Stomach (tissue), 4 donors: Measurements from ENCODE around the gene LYSMD2.

Source experiments
- EP300 ChIP-seq: sonication (generic); formaldehyde crosslinking; IDR thresholded peaks from one replicate; pipeline ENCODE4 v1.6.1; 2017; ENCODE audit warnings: antibody characterized with exemption
- POLR2A ChIP-seq, 4 donors: fragments of 450-650 bp; IDR thresholded peaks; one replicate each; pipeline ENCODE4 v1.6.1; 2016; ENCODE audit warnings: antibody characterized with exemption in 4 of 4, control low read depth in 2 of 4, mild to moderate bottlenecking in 1 of 4, moderate library complexity in 1 of 4
- POLR2AphosphoS5 ChIP-seq, 3 donors: sonication (generic); formaldehyde crosslinking; IDR thresholded peaks; one replicate each; pipeline ENCODE4 v1.6.1; 2016; ENCODE audit warnings: antibody characterized with exemption in 3 of 3
- TF ChIP-seq, protein P1 (sequence below), 7 experiments: fragments of 450-650 bp in 4 of 7; fragments of 200-600 bp in 3 of 7; sonication (generic) in 3 of 7; IDR thresholded peaks; one replicate each; pipeline ENCODE4 v1.5.1; 2016 to 2019; ENCODE audit warnings: antibody characterized with exemption in 7 of 7, control low read depth in 2 of 7, mild to moderate bottlenecking in 1 of 7

DNA sequence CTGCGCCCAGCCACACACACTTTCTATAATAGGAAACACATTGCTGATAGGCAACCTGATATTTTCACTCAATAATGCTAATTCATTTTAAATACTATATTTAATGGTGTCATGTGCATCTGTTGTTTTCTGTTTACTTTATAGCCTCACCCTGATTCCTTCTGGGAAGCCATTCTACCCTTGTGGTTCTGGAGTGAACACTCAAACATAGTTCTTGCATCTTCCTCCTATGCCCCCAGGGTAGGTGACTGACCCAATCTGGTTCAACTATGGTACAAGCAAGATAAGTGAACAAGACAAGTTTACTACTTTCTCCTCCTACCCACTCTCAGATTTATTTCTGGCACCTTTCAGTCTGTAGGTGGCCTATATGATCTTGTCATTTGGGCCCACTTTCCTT lies 60.4 kb downstream of the LYSMD2 start:
- TF ChIP-seq, protein P1, sequence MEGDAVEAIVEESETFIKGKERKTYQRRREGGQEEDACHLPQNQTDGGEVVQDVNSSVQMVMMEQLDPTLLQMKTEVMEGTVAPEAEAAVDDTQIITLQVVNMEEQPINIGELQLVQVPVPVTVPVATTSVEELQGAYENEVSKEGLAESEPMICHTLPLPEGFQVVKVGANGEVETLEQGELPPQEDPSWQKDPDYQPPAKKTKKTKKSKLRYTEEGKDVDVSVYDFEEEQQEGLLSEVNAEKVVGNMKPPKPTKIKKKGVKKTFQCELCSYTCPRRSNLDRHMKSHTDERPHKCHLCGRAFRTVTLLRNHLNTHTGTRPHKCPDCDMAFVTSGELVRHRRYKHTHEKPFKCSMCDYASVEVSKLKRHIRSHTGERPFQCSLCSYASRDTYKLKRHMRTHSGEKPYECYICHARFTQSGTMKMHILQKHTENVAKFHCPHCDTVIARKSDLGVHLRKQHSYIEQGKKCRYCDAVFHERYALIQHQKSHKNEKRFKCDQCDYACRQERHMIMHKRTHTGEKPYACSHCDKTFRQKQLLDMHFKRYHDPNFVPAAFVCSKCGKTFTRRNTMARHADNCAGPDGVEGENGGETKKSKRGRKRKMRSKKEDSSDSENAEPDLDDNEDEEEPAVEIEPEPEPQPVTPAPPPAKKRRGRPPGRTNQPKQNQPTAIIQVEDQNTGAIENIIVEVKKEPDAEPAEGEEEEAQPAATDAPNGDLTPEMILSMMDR (IDR thresholded peaks at IDR 0.05), result no peak
- no peak for TF ChIP-seq EP300
- no peak for TF ChIP-seq POLR2A (IDR thresholded peaks at IDR 0.05)
- no peak for TF ChIP-seq POLR2AphosphoS5 (IDR thresholded peaks at IDR 0.05)
